Tibial nerve (tissue), 3 donors: ENCODE results near the gene MAPK13.
"Not testable (repeated sequence)": the region's sequence is repeated elsewhere in the genome, so short reads cannot be mapped to it uniquely, and the experiment has no call there.

Experiments
- CTCF ChIP-seq, 5 experiments: fragments of 200-600 bp in 3 of 5; fragments of 450-650 bp in 2 of 5; sonication (generic) in 3 of 5; IDR thresholded peaks; one replicate each; pipeline ENCODE4 v1.5.1; 2016 to 2019; ENCODE audit warnings: antibody characterized with exemption in 5 of 5, mild to moderate bottlenecking in 3 of 5, moderate library complexity in 2 of 5
- POLR2A ChIP-seq, 2 donors: fragments of 450-650 bp; IDR thresholded peaks; one replicate each; pipeline ENCODE4 v1.6.1; 2017; ENCODE audit warnings: antibody characterized with exemption in 2 of 2, mild to moderate bottlenecking in 2 of 2, moderate library complexity in 2 of 2

- not testable (repeated sequence) for TF ChIP-seq POLR2A, CTCF (IDR thresholded peaks at IDR 0.05)
Observed at GRCh38 chr6:36088204-36088603, 42.1 kb upstream of the MAPK13 start.
